AG09309 (cell line): Measurements from ENCODE around the gene SGO2.

ENCODE experiments used
- DNase-seq: peaks from one replicate; pipeline ENCODE4 v3.0.0-alpha.2; 2010; ENCODE audit warnings: low read depth
- H3K4me3 ChIP-seq: 2 replicates; pipeline ENCODE4 v1.5.1; 2011; ENCODE audit warnings: mild to moderate bottlenecking, low read depth, low read length, moderate library complexity; ENCODE audit not compliant: control insufficient read depth
- CTCF ChIP-seq: IDR thresholded peaks from 2 replicates; pipeline ENCODE4 v1.5.1; 2011; ENCODE audit warnings: mild to moderate bottlenecking, low read depth, low read length, inconsistent platforms; ENCODE audit not compliant: insufficient read depth, control insufficient read depth; ENCODE audit errors: missing control alignments

The SGO2 gene

GRCh38 chr2:200515155-200515554 is 10.9 kb upstream of the SGO2 start:
- TF ChIP-seq CTCF, result no peak
- no peak overlapping the region for H3K4me3 ChIP-seq
- no peak for DNase-seq

GRCh38 chr2:200523158-200523557 is 2.8 kb upstream of the SGO2 start:
- no peak for TF ChIP-seq CTCF
- H3K4me3 ChIP-seq, result no peak overlapping the region
- no peak for DNase-seq

- H3K4me3 ChIP-seq, result no peak overlapping the region
- DNase-seq, result no peak
- TF ChIP-seq CTCF, result no peak
These were observed 2.4 kb upstream of the SGO2 start for GRCh38 chr2:200523604-200524003.

- H3K4me3 ChIP-seq, result no peak overlapping the region
- no peak for TF ChIP-seq CTCF
- DNase-seq, result no peak
These were observed 941 bp upstream of the SGO2 start for GRCh38 chr2:200525066-200525465.

GRCh38 chr2:200525551-200525881 is 491 bp upstream of the SGO2 start:
- DNase-seq, result no peak
- peak overlapping the region; percentile 57 for H3K4me3 ChIP-seq
- no peak for TF ChIP-seq CTCF

- TF ChIP-seq CTCF, result no peak
- H3K4me3 ChIP-seq, result no peak overlapping the region
- no peak for DNase-seq
These were observed 2.2 kb downstream of the SGO2 start for GRCh38 chr2:200528228-200528627.

- H3K4me3 ChIP-seq, result no peak overlapping the region
- no peak for DNase-seq
- no peak for TF ChIP-seq CTCF
These were observed 7.7 kb downstream of the SGO2 start for GRCh38 chr2:200533754-200534153.
